Mesendoderm (in vitro differentiated cells): ENCODE measurements around the gene DRD5.
A peak's percentile ranks its signal among the peaks of the same experiment; 100 is the strongest.

Source experiments
- DNase-seq: peaks from one replicate; pipeline ENCODE4 v3.0.0; 2013
- H2AK5ac ChIP-seq: 2 replicates; pipeline ENCODE4 v1.6.1; 2013; ENCODE audit warnings: low read length, inconsistent platforms
- H2BK120ac ChIP-seq: 2 replicates; pipeline ENCODE4 v1.6.1; 2013; ENCODE audit warnings: low read depth, mild to moderate bottlenecking, low read length, moderate library complexity, mixed read lengths
- H2BK15ac ChIP-seq: replicated peaks from 2 replicates; pipeline ENCODE4 v1.6.1; 2013; ENCODE audit warnings: low read depth, mild to moderate bottlenecking, moderate library complexity
- H2BK5ac ChIP-seq: 2 replicates; pipeline ENCODE4 v1.6.1; 2013; ENCODE audit warnings: low read length, inconsistent platforms
- H3K18ac ChIP-seq: 2 replicates; pipeline ENCODE4 v1.6.1; 2013; ENCODE audit warnings: mild to moderate bottlenecking, low read length, mixed read lengths
- H3K23ac ChIP-seq: one replicate; pipeline ENCODE4 v1.6.1; 2013; ENCODE audit warnings: low read length
- H3K27ac ChIP-seq: 2 replicates; pipeline ENCODE4 v1.5.1; 2013; ENCODE audit warnings: low read depth, mild to moderate bottlenecking, inconsistent platforms, low read length, moderate library complexity
- H3K27me3 ChIP-seq: 2 replicates; pipeline ENCODE4 v1.6.1; 2013; ENCODE audit warnings: low read length, control low read depth, mild to moderate bottlenecking, inconsistent platforms; ENCODE audit not compliant: insufficient read depth, poor library complexity
- H3K36me3 ChIP-seq: 2 replicates; pipeline ENCODE4 v1.6.1; 2013; ENCODE audit warnings: low read length, inconsistent platforms; ENCODE audit not compliant: control insufficient read depth, insufficient read depth
- H3K4ac ChIP-seq: one replicate; pipeline ENCODE4 v1.6.1; 2013; ENCODE audit warnings: low read depth, mild to moderate bottlenecking, low read length, moderate library complexity
- H3K4me1 ChIP-seq: 2 replicates; pipeline ENCODE4 v1.6.1; 2013; ENCODE audit warnings: low read depth, low read length, inconsistent platforms; ENCODE audit not compliant: control insufficient read depth
- H3K4me2 ChIP-seq: 2 replicates; pipeline ENCODE4 v1.6.1; 2013; ENCODE audit warnings: low read length
- H3K4me3 ChIP-seq: 2 replicates; pipeline ENCODE4 v1.5.1; 2013; ENCODE audit warnings: mild to moderate bottlenecking, low read length
- H3K56ac ChIP-seq: one replicate; pipeline ENCODE4 v1.6.1; 2013; ENCODE audit warnings: low read length
- H3K79me1 ChIP-seq: 2 replicates; pipeline ENCODE4 v1.6.1; 2013; ENCODE audit warnings: low read length, inconsistent platforms
- H3K79me2 ChIP-seq: 2 replicates; pipeline ENCODE4 v1.6.1; 2013; ENCODE audit warnings: mild to moderate bottlenecking, low read length; ENCODE audit not compliant: control insufficient read depth, insufficient read depth
- H3K9ac ChIP-seq: 2 replicates; pipeline ENCODE4 v1.6.1; 2013; ENCODE audit warnings: low read length, inconsistent platforms
- H4K5ac ChIP-seq: one replicate; pipeline ENCODE4 v1.6.1; 2013; ENCODE audit warnings: low read length
- H4K8ac ChIP-seq: one replicate; pipeline ENCODE4 v1.6.1; 2013; ENCODE audit warnings: low read depth, mild to moderate bottlenecking, control low read depth, low read length, moderate library complexity
- whole genome bisulfite sequencing: extraction: QIAGEN DNeasy Blood & Tissue Kit; methylation state at CpG from one replicate; pipeline ENCODE4 v1.1.7; 2013; ENCODE audit warnings: low lambda C conversion rate, missing lambda C conversion rate; ENCODE audit not compliant: insufficient coverage; ENCODE audit errors: extremely low coverage; 5-methylcytosine and 5-hydroxymethylcytosine counted together

The DRD5 gene

GRCh38 chr4:9758641-9759317 is 22.7 kb upstream of the DRD5 start:
- H3K4me2 ChIP-seq, result no peak overlapping the region
- no peaks in the 10 kb centered on the region for H3K79me2 ChIP-seq
- no peak overlapping the region for H4K8ac ChIP-seq
- no peak overlapping the region for H3K4ac ChIP-seq
- no peak overlapping the region for H2BK15ac ChIP-seq
- no peak overlapping the region for H2AK5ac ChIP-seq
- no peak overlapping the region for H2BK120ac ChIP-seq
- H3K79me1 ChIP-seq, result no peaks in the 10 kb centered on the region
- H3K4me1 ChIP-seq, result no peaks in the 10 kb centered on the region
- H3K56ac ChIP-seq, result no peak overlapping the region
- H4K5ac ChIP-seq, result no peak overlapping the region
- H3K36me3 ChIP-seq, result no peaks in the 10 kb centered on the region
- H3K23ac ChIP-seq, result no peak overlapping the region
- H3K27ac ChIP-seq, result no peak overlapping the region
- H3K9ac ChIP-seq, result no peak overlapping the region
- no peak overlapping the region for H2BK5ac ChIP-seq
- WGBS, result no CpG with 5 or more reads among the region's 32 CpGs
- H3K18ac ChIP-seq, result no peak overlapping the region
- H3K4me3 ChIP-seq, result no peak overlapping the region
- no peak for DNase-seq
- H3K27me3 ChIP-seq, result no peaks in the 10 kb centered on the region

GRCh38 chr4:9762823-9763475 is 18.5 kb upstream of the DRD5 start:
- WGBS, result no CpG with 5 or more reads among the region's 11 CpGs
- peak; percentile 91 for DNase-seq
- Histone ChIP-seq H3K56ac (no peak overlapping the region), H3K4me2 (no peak overlapping the region), H2BK120ac (no peak overlapping the region), H3K27me3 (no peaks in the 10 kb centered on the region), H3K27ac (no peak overlapping the region), H2BK5ac (no peak overlapping the region), H3K4me1 (no peaks in the 10 kb centered on the region), H3K36me3 (no peaks in the 10 kb centered on the region), H3K4ac (no peak overlapping the region), H2AK5ac (no peak overlapping the region), H2BK15ac (no peak overlapping the region), H3K23ac (no peak overlapping the region), H3K9ac (no peak overlapping the region), H4K5ac (no peak overlapping the region), H3K79me1 (no peaks in the 10 kb centered on the region), H3K4me3 (no peak overlapping the region), H3K18ac (no peak overlapping the region), H3K79me2 (no peaks in the 10 kb centered on the region), H4K8ac (no peak overlapping the region)

- H3K4me1 ChIP-seq, result no peaks in the 10 kb centered on the region
- H3K4me2 ChIP-seq, result no peak overlapping the region
- H3K4me3 ChIP-seq, result no peak overlapping the region
- no peak overlapping the region for H3K23ac ChIP-seq
- H2BK120ac ChIP-seq, result no peak overlapping the region
- no peak overlapping the region for H3K4ac ChIP-seq
- H3K18ac ChIP-seq, result no peak overlapping the region
- no peak overlapping the region for H2BK15ac ChIP-seq
- WGBS, result no CpG with 5 or more reads among the region's 5 CpGs
- no peak overlapping the region for H4K8ac ChIP-seq
- no peak overlapping the region for H3K56ac ChIP-seq
- no peak overlapping the region for H2AK5ac ChIP-seq
- no peak overlapping the region for H3K9ac ChIP-seq
- H3K36me3 ChIP-seq, result no peaks in the 10 kb centered on the region
- no peak for DNase-seq
- H3K79me1 ChIP-seq, result no peaks in the 10 kb centered on the region
- H4K5ac ChIP-seq, result no peak overlapping the region
- H3K27ac ChIP-seq, result no peak overlapping the region
- no peaks in the 10 kb centered on the region for H3K27me3 ChIP-seq
- H2BK5ac ChIP-seq, result no peak overlapping the region
- no peaks in the 10 kb centered on the region for H3K79me2 ChIP-seq
These were observed 17.2 kb upstream of the DRD5 start for GRCh38 chr4:9764155-9764696.

GRCh38 chr4:9765091-9765490 is 16.3 kb upstream of the DRD5 start:
- H3K4me2 ChIP-seq, result no peak overlapping the region

GRCh38 chr4:9769321-9769720 is 12.1 kb upstream of the DRD5 start:
- no peaks in the 10 kb centered on the region for H3K27me3 ChIP-seq
- no peak overlapping the region for H4K5ac ChIP-seq
- H3K9ac ChIP-seq, result no peak overlapping the region
- H2BK120ac ChIP-seq, result no peak overlapping the region
- H3K79me2 ChIP-seq, result no peaks in the 10 kb centered on the region
- H3K18ac ChIP-seq, result no peak overlapping the region
- WGBS, result no CpG with 5 or more reads among the region's 1 CpG
- H3K27ac ChIP-seq, result no peak overlapping the region
- H3K4me1 ChIP-seq, result no peaks in the 10 kb centered on the region
- H4K8ac ChIP-seq, result no peak overlapping the region
- no peaks in the 10 kb centered on the region for H3K79me1 ChIP-seq
- H3K4ac ChIP-seq, result no peak overlapping the region
- H3K4me2 ChIP-seq, result no peak overlapping the region
- no peak overlapping the region for H3K56ac ChIP-seq
- H3K4me3 ChIP-seq, result no peak overlapping the region
- H2BK15ac ChIP-seq, result no peak overlapping the region
- H3K36me3 ChIP-seq, result no peaks in the 10 kb centered on the region
- H2BK5ac ChIP-seq, result no peak overlapping the region
- no peak for DNase-seq
- no peak overlapping the region for H3K23ac ChIP-seq
- no peak overlapping the region for H2AK5ac ChIP-seq

More at GRCh38 chr4:9765091-9765490, 16.3 kb upstream of the DRD5 start:
- H3K56ac ChIP-seq, result no peak overlapping the region
- no peaks in the 10 kb centered on the region for H3K4me1 ChIP-seq
- no peaks in the 10 kb centered on the region for H3K79me1 ChIP-seq
- H3K9ac ChIP-seq, result no peak overlapping the region
- no peak overlapping the region for H4K8ac ChIP-seq
- no peak overlapping the region for H3K23ac ChIP-seq
- H3K4me3 ChIP-seq, result no peak overlapping the region
- no peak overlapping the region for H3K18ac ChIP-seq
- H2BK5ac ChIP-seq, result no peak overlapping the region
- no peaks in the 10 kb centered on the region for H3K79me2 ChIP-seq
- H4K5ac ChIP-seq, result no peak overlapping the region
- no peak overlapping the region for H2AK5ac ChIP-seq
- no peak overlapping the region for H2BK120ac ChIP-seq
- DNase-seq, result peak; percentile 49
- no peaks in the 10 kb centered on the region for H3K27me3 ChIP-seq
- no peaks in the 10 kb centered on the region for H3K36me3 ChIP-seq
- H2BK15ac ChIP-seq, result no peak overlapping the region
- no CpG with 5 or more reads among the region's 9 CpGs for WGBS
- no peak overlapping the region for H3K4ac ChIP-seq
- no peak overlapping the region for H3K27ac ChIP-seq
